Tibial nerve (tissue), 4 donors: Measurements from ENCODE around the gene CFAP57. TPM values are rescaled to one million over a fixed set of nuclear protein-coding genes. Genes with fewer than 3 reads are reported as not detected.

Experiments used
- DNase-seq, 2 donors: peaks; one replicate each; pipeline ENCODE4 v3.0.0-alpha.2; 2019; ENCODE audit warnings: low spot score in 2 of 2
- H3K27ac ChIP-seq, 4 donors: fragments of 200-600 bp; sonication (generic) in 3 of 4; one replicate each; pipeline ENCODE4 v1.5.1; 2017 to 2019; ENCODE audit warnings: mild to moderate bottlenecking in 1 of 4
- H3K27me3 ChIP-seq, 2 donors: fragments of 200-600 bp; sonication (generic) in 1 of 2; one replicate each; pipeline versions ENCODE4 v1.5.1 to v1.6.0; 2017 to 2019
- H3K36me3 ChIP-seq, 3 donors: fragments of 200-600 bp; sonication (generic); one replicate each; pipeline ENCODE4 v1.5.1; 2018 to 2019
- H3K4me1 ChIP-seq, 4 donors: fragments of 200-600 bp; sonication (generic) in 3 of 4; one replicate each; pipeline ENCODE4 v1.5.1; 2017 to 2019
- H3K4me3 ChIP-seq, 4 donors: fragments of 200-600 bp; sonication (generic) in 3 of 4; one replicate each; pipeline ENCODE4 v1.5.1; 2017 to 2019; ENCODE audit warnings: mild to moderate bottlenecking in 1 of 4, moderate library complexity in 1 of 4
- H3K9me3 ChIP-seq, 4 donors: fragments of 200-600 bp; sonication (generic) in 3 of 4; one replicate each; pipeline ENCODE4 v1.5.1; 2017 to 2019
- EP300 ChIP-seq, 2 donors: sonication (generic); formaldehyde crosslinking; IDR thresholded peaks; one replicate each; pipeline ENCODE4 v1.6.1; 2017; ENCODE audit warnings: antibody characterized with exemption in 2 of 2, mild to moderate bottlenecking in 1 of 2
- POLR2A ChIP-seq, 2 donors: fragments of 450-650 bp; IDR thresholded peaks; one replicate each; pipeline ENCODE4 v1.6.1; 2017; ENCODE audit warnings: antibody characterized with exemption in 2 of 2, mild to moderate bottlenecking in 2 of 2, moderate library complexity in 2 of 2
- WGBS, 2 donors: methylation state at CpG; one replicate each; pipeline ENCODE4 v1.1.5; 2018; 5-methylcytosine and 5-hydroxymethylcytosine counted together
- total RNA-seq, 4 donors: library from RNA; depleted of rRNA; stranded (reverse); fragments of >200 nt; gene quantifications; one replicate each; pipeline ENCODE4 v1.1.0, GENCODE V29; 2016
- TF ChIP-seq, protein P1 (sequence below), 5 experiments: fragments of 200-600 bp in 3 of 5; fragments of 450-650 bp in 2 of 5; sonication (generic) in 3 of 5; IDR thresholded peaks; one replicate each; pipeline ENCODE4 v1.5.1; 2016 to 2019; ENCODE audit warnings: antibody characterized with exemption in 5 of 5, mild to moderate bottlenecking in 3 of 5, moderate library complexity in 2 of 5

The CFAP57 gene
- total RNA-seq, 4 donors from 2014 or later = 0.21 to 0.30 (median 0.22) TPM; not detected in 1

DNA sequence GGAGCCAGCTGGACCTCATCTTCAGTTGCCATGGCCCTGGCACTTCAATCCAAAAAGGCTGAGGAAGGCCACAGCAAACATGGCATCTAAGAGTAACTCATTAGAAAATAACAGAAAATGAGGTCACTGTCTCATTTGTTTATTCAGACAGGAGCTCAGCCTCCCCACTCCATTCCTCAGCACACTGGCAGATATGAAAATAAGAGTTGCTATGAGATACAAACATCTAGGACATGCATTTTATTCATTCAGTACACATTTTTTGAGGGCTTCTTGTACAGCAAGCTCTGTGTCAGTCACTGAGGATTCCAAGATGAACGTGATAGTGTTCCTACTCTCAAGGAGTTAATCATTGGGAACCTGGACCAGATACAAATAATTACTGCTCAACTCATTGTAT, 65.0 kb downstream of the CFAP57 start:
- no peak for DNase-seq
- Histone ChIP-seq H3K4me3 (no peak overlapping the region), H3K4me1 (peaks cover 0 to 26% (median 0%) of the 10 kb centered on the region in 4 donors), H3K27me3 (no peaks in the 10 kb centered on the region), H3K9me3 (no peaks in the 10 kb centered on the region), H3K36me3 (no peaks in the 10 kb centered on the region), H3K27ac (peak overlapping the region in 1 of 4 donors; percentile 50)
- 53 to 65% methylated on average over 1 of the region's 1 CpG for WGBS, 2 donors
- TF ChIP-seq EP300 (IDR thresholded peaks at IDR 0.05) (no peak), POLR2A (IDR thresholded peaks at IDR 0.05) (no peak)
- TF ChIP-seq, protein P1, sequence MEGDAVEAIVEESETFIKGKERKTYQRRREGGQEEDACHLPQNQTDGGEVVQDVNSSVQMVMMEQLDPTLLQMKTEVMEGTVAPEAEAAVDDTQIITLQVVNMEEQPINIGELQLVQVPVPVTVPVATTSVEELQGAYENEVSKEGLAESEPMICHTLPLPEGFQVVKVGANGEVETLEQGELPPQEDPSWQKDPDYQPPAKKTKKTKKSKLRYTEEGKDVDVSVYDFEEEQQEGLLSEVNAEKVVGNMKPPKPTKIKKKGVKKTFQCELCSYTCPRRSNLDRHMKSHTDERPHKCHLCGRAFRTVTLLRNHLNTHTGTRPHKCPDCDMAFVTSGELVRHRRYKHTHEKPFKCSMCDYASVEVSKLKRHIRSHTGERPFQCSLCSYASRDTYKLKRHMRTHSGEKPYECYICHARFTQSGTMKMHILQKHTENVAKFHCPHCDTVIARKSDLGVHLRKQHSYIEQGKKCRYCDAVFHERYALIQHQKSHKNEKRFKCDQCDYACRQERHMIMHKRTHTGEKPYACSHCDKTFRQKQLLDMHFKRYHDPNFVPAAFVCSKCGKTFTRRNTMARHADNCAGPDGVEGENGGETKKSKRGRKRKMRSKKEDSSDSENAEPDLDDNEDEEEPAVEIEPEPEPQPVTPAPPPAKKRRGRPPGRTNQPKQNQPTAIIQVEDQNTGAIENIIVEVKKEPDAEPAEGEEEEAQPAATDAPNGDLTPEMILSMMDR (IDR thresholded peaks at IDR 0.05) = no peak

DNA sequence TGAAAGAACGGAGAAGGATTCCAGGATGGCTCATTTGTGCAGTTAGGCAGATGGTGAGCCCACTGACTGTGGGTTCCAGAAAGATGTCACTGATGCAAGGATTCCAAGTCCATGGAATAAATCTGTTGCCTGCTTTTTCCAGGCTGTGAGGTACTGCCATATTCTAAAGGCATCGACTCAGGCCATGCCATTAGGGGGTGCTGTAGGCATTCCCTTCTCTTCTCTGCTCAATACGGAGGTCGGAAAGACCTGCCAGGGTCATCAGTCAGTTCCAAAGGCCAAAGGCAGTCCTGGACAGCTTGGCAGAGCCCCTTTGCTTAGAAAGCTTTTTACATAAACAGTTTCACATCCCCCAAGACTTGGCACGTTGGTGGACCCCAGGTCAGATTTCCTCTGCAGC, 66.0 kb downstream of the CFAP57 start:
- Histone ChIP-seq H3K4me1 (peaks cover 0 to 20% (median 0%) of the 10 kb centered on the region in 4 donors), H3K9me3 (no peaks in the 10 kb centered on the region), H3K27me3 (no peaks in the 10 kb centered on the region), H3K27ac (peak overlapping the region in 1 of 4 donors; percentile 50), H3K36me3 (no peaks in the 10 kb centered on the region), H3K4me3 (no peak overlapping the region)
- WGBS, 2 donors = 6 to 11% methylated on average over 5 of the region's 5 CpGs
- TF ChIP-seq, protein P1 (IDR thresholded peaks at IDR 0.05) = peak; percentile 54 to 72 (median 62)
- TF ChIP-seq EP300 (IDR thresholded peaks at IDR 0.05) = peak in 1 of 2 donors; percentile 44
- TF ChIP-seq POLR2A (IDR thresholded peaks at IDR 0.05) = no peak
- peak; percentile 24 to 63 for DNase-seq

DNA sequence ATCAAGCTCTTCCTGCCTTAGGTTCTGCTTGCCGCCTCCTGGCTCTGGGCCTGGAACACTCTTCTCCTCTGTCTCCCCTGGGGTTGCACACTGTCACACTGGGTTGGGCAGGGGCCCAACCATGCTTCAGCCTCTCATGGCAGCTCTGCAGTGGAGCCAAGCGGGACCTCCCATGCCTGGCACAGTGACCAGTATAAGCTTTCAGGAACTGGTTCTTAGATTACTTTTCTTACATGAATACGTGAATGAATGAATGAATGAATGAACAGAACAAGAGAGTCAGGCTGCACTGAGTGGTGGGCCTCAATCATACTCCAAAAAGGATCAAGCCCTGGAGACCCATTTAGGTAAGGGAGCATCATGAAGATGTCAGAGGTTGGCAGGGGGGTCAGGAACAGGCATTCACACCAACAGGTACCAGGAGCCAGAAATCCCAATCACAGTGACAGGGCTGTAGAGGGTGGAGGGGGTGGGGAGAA, 66.9 kb downstream of the CFAP57 start:
- Histone ChIP-seq H3K27me3 (no peaks in the 10 kb centered on the region), H3K4me3 (no peak overlapping the region), H3K4me1 (peaks cover 0 to 20% (median 0%) of the 10 kb centered on the region in 4 donors), H3K9me3 (no peaks in the 10 kb centered on the region), H3K27ac (peak overlapping the region in 1 of 4 donors; percentile 36), H3K36me3 (no peaks in the 10 kb centered on the region)
- DNase-seq = no peak
- no peak for TF ChIP-seq EP300 (IDR thresholded peaks at IDR 0.05)
- TF ChIP-seq, protein P1 (IDR thresholded peaks at IDR 0.05) = no peak
- TF ChIP-seq POLR2A (IDR thresholded peaks at IDR 0.05) = no peak
- 81 to 83% methylated on average over 3 of the region's 3 CpGs for WGBS, 2 donors

DNA sequence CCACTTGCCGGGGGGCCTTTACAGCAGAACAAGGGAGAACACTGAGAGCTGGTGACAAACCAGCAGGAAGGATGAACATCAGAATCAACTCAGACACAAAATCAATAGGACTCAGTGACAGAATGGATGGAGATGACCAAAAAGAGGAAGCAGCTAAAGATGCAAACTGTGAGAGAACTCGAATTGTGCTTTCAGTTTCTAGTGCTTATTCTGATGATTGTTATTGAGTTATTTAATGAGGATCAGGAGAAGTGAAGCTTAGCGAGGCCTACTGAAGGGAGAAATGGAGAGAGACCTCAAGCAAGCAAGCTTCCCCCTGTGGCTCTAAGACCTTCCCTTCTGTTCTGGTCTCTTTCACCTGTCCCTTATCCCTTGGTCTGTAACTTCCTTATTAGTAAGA, 67.4 kb downstream of the CFAP57 start:
- Histone ChIP-seq H3K36me3 (no peaks in the 10 kb centered on the region), H3K27me3 (no peaks in the 10 kb centered on the region), H3K4me3 (no peak overlapping the region), H3K27ac (peak overlapping the region in 1 of 4 donors; percentile 36), H3K9me3 (no peaks in the 10 kb centered on the region), H3K4me1 (peaks cover 0 to 20% (median 0%) of the 10 kb centered on the region in 4 donors)
- WGBS, 2 donors = 63 to 70% methylated on average over 3 of the region's 3 CpGs
- no peak for DNase-seq
- no peak for TF ChIP-seq POLR2A (IDR thresholded peaks at IDR 0.05)
- no peak for TF ChIP-seq EP300 (IDR thresholded peaks at IDR 0.05)
- TF ChIP-seq, protein P1 (IDR thresholded peaks at IDR 0.05) = no peak

DNA sequence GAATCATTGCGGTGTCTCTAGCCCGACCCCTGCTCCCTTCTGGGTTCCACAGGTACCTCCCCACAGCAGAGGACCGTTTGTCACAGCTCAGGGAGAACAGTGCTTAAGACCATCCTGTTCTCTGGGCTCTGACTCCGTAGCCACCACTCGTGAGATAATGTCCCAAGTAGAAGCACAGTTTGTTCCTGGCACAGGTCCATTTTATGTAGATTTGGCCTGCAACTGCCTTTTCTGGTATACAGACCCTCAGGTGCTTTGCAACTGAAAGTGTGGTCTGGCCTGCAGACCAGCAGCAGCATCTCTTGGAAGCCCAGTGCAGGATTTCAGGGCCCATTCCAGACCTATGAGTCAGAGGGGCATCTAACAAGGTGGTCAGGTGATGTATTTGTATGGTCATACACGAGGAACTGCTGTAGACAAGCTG, 69.3 kb downstream of the CFAP57 start:
- H3K9me3 ChIP-seq = no peaks in the 10 kb centered on the region
- H3K4me1 ChIP-seq = peaks cover 0 to 20% (median 0%) of the 10 kb centered on the region in 4 donors
- no peaks in the 10 kb centered on the region for H3K36me3 ChIP-seq
- no peak overlapping the region for H3K27ac ChIP-seq
- no peak for DNase-seq
- WGBS, 2 donors = 45 to 59% methylated on average over 6 of the region's 6 CpGs
- H3K27me3 ChIP-seq = no peaks in the 10 kb centered on the region
- no peak overlapping the region for H3K4me3 ChIP-seq
- peak in 1 of 2 donors; percentile 15 for TF ChIP-seq EP300 (IDR thresholded peaks at IDR 0.05)
- no peak for TF ChIP-seq POLR2A (IDR thresholded peaks at IDR 0.05)
- TF ChIP-seq, protein P1 (IDR thresholded peaks at IDR 0.05) = no peak
